ENCODE results near the gene GYPC. TPM values are rescaled to one million over a fixed set of nuclear protein-coding genes. Genes with fewer than 3 reads are reported as not detected.

GYPC gene
- total and polyA plus RNA-seq, 8 donors, result 31.3 to 119 (median 46.7) TPM

GRCh38 chr2:126659562-126660467, 3.9 kb downstream of the GYPC start:
- Histone ChIP-seq H3K27ac (peak overlapping the region in 4 of 5 donors; percentile 94 to 96 (median 95)), H3K9me3 (no peaks in the 10 kb centered on the region), H3K27me3 (peaks cover 0 to 13% (median 7%) of the 10 kb centered on the region in 3 donors), H3K4me3 (no peak overlapping the region), H3K4me1 (peaks cover 35 to 93% (median 67%) of the 10 kb centered on the region in 4 donors), H3K36me3 (peaks cover 0 to 5% (median 2%) of the 10 kb centered on the region in 4 donors)
- WGBS, 5 donors, result 85 to 91% (median 86%) methylated on average over 23 of the region's 23 CpGs
- TF ChIP-seq POLR2A (IDR thresholded peaks at IDR 0.05) (no peak), POLR2AphosphoS5 (IDR thresholded peaks at IDR 0.05) (no peak), CTCF (IDR thresholded peaks at IDR 0.05) (no peak), EP300 (IDR thresholded peaks at IDR 0.05) (no peak)
- intact Hi-C loops (cut with DNase I; ENCODE audit: low total_unique reads), result no loop called here
- no peak for DNase-seq

DNA sequence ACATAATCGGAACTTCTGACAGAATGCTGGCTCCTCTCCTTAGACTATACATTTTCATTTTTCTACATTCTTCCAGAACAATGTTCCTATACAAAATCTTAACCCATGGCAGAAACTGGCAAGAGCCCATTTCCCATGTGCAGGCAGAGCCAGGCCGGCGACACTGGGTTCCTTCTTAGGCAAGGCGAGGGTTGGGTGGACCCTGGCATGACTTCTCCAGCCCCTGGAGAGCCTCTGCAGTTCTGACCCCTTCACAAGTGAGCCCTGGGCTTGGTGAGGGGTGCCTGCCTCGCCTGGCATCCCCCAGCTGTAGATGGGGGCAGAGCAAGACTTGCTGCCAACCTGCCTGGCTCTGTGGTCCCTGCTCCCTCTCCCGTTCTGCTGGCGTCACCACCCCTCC, 5.0 kb downstream of the GYPC start:
- 79 to 88% (median 80%) methylated on average over 7 of the region's 7 CpGs for WGBS, 5 donors

GRCh38 chr2:126661702-126662500, 5.9 kb downstream of the GYPC start:
- H3K36me3 ChIP-seq, result peaks cover 0 to 5% (median 2%) of the 10 kb centered on the region in 4 donors
- 83 to 87% (median 83%) methylated on average over 8 to 10 of the region's 10 CpGs for WGBS, 5 donors
- H3K27ac ChIP-seq, result peak overlapping the region in 3 of 5 donors; percentile 62 to 96 (median 65)
- intact Hi-C loops (cut with DNase I; ENCODE audit: low total_unique reads), result no loop called here
- DNase-seq, result no peak
- no peak for TF ChIP-seq EP300 (IDR thresholded peaks at IDR 0.05)
- H3K9me3 ChIP-seq, result no peaks in the 10 kb centered on the region
- no peaks in the 10 kb centered on the region for H3K27me3 ChIP-seq
- H3K4me1 ChIP-seq, result peaks cover 29 to 93% (median 66%) of the 10 kb centered on the region in 4 donors
- no peak overlapping the region for H3K4me3 ChIP-seq

More for the DNA sequence above, 5.0 kb downstream of the GYPC start:
- Histone ChIP-seq H3K27me3 (peaks cover 0 to 7% (median 6%) of the 10 kb centered on the region in 3 donors), H3K9me3 (no peaks in the 10 kb centered on the region), H3K36me3 (peaks cover 0 to 5% (median 2%) of the 10 kb centered on the region in 4 donors), H3K4me3 (no peak overlapping the region), H3K4me1 (peaks cover 29 to 90% (median 65%) of the 10 kb centered on the region in 4 donors), H3K27ac (peak overlapping the region in 3 of 5 donors; percentile 94 to 96 (median 95))
- TF ChIP-seq POLR2AphosphoS5 (IDR thresholded peaks at IDR 0.05) (no peak), POLR2A (IDR thresholded peaks at IDR 0.05) (no peak), CTCF (IDR thresholded peaks at IDR 0.05) (no peak)
- intact Hi-C loops (cut with DNase I; ENCODE audit: low total_unique reads), result no loop called here
- no peak for DNase-seq

DNA sequence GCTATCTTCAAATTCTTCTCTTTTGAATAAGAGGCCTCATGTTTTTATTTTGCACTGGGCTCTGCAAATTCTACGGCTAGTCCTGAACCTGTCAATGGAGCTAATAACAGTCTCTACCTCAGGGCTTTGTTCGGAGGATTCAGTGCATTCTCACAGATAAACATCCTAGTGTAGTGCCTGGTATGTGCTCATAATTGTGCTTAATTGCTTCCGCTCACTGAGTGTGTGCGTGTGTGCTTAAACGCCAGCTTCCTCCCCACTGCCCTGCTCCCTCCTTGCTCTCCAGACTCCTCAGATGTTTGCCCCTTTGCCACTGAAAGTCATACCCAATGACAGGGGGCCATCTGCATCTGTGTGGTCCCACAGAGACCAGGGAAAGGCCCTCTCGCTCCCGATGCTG, 6.7 kb downstream of the GYPC start:
- Histone ChIP-seq H3K27me3 (no peaks in the 10 kb centered on the region), H3K9me3 (no peaks in the 10 kb centered on the region), H3K4me1 (peaks cover 29 to 89% (median 63%) of the 10 kb centered on the region in 4 donors), H3K4me3 (no peak overlapping the region), H3K36me3 (peaks cover 0 to 5% (median 2%) of the 10 kb centered on the region in 4 donors), H3K27ac (peak overlapping the region in 3 of 5 donors; percentile 62 to 96 (median 65))
- DNase-seq, result peak in 1 of 2 donors; percentile 40
- 55 to 77% (median 75%) methylated on average over 7 of the region's 7 CpGs for WGBS, 5 donors
- intact Hi-C loops (cut with DNase I; ENCODE audit: low total_unique reads), result no loop called here
- TF ChIP-seq EP300 (IDR thresholded peaks at IDR 0.05) (no peak), CTCF (IDR thresholded peaks at IDR 0.05) (no peak), POLR2AphosphoS5 (IDR thresholded peaks at IDR 0.05) (no peak), POLR2A (IDR thresholded peaks at IDR 0.05) (no peak)
